ENCODE data around the gene NCAPD3.

DNA sequence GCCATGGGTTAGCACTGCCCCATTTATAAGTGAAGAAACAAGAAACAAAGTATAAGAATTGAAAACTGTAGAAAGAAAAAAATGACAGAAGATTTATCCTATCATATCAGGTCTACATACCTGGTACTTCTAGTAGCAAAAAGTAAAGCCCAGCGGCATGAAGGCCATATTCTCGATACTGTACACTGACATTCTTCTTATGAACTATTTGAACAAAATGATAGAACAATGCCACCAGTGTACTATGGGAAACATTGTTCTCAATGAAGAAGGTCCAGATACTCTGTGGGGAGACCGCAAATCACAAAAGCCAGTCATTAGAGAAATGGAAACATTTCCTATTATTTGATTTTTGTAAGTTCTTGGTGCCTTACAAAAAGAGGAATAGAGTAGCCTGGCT is 7.0 kb downstream of the NCAPD3 start:
- TF ChIP-seq CTCF (conservative IDR thresholded peaks at IDR 0.05) (no peak), EZH2 (IDR thresholded peaks at IDR 0.05; ENCODE audit: low read depth) (no peak)
